HG02852 (cell line): Measurements from ENCODE around the gene HACL1.

Experiments
- ATAC-seq: cut with Tn5 transposase; IDR thresholded peaks from one replicate; pipeline ENCODE4 v1.9.1; 2021; ENCODE audit warnings: mild to moderate bottlenecking, moderate library complexity; ENCODE audit not compliant: unreplicated experiment

Gene HACL1

DNA sequence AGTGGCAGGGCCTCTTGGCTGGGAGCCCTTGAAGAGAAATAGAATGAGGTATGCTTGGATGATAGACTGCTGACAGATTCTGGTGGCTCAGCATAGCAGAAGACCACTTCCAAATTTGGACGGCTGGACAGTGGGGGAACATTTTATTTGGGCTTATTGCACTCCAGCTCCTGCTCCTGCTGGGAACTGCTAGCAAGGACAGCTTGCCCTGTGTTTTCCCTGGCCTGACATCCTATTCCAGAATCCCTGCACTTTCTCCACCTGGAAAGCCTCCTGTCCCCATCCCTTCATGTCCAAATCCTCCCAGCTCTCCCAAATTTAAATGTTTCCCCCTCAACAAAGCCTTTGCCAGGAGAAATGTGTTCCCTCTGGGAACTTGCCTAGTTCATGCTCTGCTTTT lies 70.0 kb downstream of the HACL1 start:
- no peak for ATAC-seq

DNA sequence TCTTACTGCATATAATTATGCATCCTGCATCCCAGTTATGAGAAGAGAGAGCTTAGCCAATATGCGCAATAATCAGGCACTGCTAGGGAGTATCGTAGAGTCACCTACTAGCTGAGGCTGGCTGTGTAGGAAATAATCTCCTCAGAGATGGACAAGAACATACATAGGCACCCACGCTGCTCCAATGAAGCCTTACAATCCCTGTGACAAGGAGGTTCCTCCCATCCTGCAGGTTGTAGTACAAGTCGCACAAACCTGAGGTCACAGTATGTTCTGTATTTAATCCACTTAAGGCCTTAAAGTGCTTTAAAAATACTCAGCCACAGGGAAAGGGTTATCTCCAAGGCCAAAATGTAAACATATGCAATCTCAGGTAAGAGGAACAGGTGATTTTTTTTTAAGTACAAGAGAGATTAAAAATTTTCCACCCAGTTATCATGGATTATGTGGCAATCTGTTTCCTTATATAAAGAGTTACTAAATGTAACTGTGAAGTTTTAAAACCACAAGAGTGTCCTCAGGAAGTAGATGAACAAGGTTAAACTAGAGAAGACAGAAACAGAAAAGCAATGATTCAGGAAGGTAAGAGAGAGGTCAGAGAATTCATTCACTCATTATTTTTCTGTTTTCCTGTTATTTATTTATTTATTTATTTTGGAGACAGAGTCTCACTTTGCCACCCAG lies 72.4 kb downstream of the HACL1 start:
- ATAC-seq: no peak

DNA sequence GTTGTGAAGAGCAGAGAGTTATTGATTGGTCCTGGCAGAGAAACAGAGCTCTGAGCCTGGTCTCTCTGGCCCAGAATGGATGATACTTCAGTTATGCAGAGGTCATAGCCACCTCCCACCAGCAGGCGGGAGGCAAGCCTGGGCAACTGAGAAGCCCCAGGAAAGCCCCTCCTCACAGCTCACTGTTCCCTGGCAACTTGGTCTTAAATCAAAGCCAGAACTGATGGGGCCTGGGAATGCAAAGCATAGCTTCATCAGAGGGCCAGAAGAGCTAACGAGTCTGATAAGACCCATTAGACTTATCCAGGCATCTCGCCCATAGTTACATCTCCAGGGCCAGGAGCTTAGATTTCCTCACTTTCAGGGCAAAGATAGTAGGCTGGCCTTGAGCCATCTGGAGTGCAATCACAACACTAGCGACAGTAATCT lies 74.3 kb downstream of the HACL1 start:
- ATAC-seq: no peak

DNA sequence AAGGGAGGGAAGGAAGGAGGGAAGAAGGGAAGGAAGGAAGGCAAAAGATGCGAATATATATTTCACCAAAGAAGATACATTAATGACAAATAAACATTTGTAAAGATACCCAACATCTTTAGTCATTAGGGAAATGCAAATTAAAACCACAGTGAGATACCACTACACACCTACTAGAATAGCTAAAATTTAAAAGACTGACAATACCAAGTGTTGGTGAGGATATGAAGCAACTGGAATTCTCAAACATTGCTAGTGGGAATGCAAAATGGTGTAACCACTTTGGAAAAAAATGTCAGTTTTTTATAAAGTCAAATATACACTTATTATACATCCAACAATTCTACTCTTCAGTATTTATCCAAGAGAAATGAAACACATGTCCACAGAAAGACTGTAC lies 75.6 kb downstream of the HACL1 start:
- no peak for ATAC-seq

DNA sequence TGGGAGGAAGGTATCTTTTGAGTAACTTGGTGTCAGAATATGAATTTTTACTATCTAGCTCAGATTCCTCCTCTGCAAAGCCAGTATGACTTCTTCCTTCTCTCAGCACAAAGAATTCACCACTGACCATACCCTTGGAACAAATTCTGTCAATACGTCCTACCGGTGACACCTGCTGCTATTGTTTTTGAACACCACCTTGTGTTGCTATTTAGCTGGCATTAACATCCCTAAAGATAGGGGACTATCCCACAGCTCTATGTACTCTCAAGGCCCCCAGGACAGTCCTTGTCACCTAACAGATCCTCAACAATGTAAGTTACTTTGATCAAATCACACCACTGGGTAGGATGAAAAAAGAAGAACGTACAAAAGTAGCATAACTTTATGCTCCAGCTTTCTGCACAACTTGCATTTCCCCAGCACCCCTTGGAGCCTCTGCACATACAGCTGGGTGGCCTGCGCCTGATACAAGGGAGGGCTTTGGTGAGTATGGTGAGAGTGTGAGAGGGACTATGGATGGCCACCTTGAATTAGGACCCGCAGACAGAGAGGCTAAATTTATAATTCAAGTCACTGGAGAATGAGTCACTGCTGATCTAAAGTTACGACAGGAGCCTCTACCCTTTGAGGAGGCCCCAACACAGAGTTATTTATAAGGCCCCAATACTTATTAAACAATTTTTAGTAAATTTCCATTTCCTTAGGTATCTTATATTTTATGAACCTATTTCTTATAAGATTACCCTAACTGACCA lies 77.5 kb downstream of the HACL1 start:
- no peak for ATAC-seq

DNA sequence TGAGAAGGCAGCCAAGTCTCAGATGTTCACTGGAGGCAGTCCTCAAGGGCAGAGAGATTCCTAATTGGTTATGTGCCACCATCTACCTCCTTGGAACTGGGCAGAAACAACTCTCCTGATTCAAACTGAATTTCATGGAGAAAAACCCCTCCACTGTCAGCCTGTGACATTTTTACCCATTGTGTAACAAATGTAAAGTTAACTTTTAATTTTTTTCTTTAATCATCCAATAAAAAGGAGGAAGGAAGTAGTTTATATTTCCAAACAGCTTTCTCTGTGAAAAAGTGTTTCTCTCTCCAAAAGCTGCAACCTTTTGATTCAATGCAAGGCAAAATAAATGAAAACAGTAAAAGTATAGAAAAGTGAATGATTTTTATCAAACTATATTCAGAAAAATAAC lies 79.4 kb downstream of the HACL1 start:
- no peak for ATAC-seq

DNA sequence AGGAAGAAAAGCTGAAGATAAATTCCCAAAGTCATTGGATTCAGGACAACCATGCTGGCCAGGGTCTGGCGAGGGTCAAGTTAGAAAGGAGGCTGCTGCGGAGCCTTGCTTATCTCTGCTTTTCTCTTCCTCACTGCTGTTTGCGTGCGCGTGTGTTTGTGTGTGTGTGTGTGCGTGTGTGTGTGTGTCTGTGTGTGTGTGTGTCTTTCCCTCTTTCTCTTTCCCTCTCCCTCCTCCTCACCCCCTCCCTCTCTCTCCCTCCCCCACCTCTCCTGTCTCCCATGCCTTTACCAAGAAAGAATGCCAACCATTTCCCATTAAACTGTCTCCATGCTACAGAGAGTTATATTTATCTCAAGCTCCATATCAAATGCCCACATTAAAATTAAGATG lies 79.8 kb downstream of the HACL1 start, which contains the start of gene COLQ:
Gene COLQ (minus strand): TSS at position 134 of the 393 bp plus-strand sequence. CDS start 81 bp downstream, at position 53.
- ATAC-seq: no peak

DNA sequence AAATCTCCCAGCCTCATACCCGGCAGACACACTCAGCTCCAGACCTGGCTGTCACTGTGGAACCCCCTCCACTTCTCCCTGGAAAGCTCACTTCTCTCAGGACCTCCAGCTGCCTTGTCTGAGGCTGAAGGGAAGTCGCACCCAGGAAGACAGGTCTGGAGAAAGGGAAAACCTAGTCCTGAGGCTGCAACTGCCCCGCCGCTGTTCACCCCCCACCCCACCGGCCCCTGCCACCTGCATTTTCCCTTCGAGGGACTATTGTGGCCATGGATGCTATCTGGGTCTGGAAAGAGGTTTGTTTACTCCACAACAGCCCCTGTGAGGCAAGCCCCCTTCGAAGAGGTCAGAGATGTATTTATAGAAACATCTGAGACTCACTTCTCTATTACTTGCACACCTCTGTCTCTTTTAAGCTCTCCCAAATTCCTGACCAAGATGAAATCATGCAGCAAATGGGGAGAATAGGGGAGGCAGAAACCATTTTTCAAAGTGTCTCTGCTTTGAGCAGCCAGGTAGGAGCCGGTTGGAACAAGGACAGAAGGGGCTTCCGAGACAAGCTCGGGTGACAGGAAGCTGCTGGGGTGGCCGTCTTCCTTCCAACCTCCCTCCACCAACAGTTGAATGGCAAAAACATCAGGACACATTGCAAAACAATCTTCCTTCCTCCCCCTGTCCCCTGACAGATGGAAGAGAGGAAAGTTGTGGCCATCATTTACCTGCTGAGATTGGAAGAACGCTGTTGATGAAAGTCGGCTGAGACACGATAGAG lies 80.4 kb downstream of the HACL1 start:
- ATAC-seq: no peak

DNA sequence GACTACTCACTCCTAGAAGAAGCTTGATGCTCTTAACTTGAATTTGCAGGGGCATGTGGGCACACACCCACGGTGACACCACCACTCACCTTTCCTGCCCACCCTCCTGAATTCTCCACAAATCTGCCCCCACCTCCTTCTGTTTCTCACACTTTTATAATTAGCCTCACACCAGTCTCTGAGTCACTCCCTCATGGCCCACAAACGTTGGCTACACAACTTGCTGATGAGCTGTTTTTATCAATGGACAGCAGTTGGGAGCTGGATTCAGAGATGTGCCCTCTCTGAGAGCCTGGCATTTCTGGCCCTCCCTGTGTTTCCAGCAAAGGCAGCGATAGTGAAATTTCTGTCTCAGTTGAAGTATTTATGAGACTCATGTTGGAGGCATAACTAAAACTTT lies 81.2 kb downstream of the HACL1 start:
- no peak for ATAC-seq

DNA sequence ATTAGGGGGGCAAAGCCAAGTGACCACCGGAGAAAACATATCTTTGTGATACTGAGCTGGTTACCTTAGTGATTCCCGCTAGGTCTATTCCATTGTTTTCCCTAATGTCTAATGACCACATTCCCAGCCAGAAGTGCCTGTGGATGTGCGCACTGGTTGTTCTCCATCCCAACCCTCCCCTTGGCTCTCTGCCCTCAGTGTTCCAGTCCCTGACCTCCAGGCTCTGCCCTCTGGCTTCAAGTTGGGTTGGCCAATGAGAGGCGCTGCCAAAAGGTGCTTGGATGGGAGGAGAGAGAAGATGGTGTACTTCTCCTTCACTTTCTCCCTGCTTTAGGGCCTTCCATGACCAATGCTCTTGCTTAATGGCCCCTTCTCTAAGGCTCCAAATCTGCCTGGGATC lies 82.3 kb downstream of the HACL1 start:
- no peak for ATAC-seq

DNA sequence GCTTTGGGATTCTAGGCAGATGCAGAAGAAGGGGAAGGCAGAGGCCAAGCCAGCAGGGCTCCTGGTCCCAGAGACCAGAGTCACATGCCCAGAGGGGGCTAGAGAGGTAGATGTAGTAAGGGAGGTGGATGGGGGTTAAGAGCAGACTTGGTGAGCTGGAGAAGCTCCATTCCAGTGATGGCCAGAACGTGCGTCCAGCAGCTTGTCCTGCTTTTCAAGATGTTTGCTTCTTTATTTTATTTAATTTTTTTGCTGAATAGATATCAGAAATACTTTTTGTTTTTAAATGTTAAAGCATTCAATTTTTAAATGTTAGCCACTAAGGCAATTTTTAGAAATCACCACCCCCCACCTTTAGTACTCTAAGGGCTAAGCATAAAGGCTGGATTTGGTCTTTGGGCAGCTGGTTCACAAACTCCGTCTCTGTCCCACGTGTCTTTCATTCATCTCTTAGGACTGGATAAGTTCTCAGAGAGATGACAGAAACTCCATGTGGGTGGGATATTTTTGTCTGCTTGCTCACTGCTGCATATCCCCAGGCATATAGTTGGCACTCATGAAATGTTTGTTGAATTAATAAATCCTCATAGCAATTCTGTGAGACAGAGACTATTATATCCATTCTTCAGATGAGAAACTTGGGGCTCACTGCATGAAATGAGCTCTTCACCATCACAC lies 86.6 kb downstream of the HACL1 start:
- ATAC-seq: no peak

DNA sequence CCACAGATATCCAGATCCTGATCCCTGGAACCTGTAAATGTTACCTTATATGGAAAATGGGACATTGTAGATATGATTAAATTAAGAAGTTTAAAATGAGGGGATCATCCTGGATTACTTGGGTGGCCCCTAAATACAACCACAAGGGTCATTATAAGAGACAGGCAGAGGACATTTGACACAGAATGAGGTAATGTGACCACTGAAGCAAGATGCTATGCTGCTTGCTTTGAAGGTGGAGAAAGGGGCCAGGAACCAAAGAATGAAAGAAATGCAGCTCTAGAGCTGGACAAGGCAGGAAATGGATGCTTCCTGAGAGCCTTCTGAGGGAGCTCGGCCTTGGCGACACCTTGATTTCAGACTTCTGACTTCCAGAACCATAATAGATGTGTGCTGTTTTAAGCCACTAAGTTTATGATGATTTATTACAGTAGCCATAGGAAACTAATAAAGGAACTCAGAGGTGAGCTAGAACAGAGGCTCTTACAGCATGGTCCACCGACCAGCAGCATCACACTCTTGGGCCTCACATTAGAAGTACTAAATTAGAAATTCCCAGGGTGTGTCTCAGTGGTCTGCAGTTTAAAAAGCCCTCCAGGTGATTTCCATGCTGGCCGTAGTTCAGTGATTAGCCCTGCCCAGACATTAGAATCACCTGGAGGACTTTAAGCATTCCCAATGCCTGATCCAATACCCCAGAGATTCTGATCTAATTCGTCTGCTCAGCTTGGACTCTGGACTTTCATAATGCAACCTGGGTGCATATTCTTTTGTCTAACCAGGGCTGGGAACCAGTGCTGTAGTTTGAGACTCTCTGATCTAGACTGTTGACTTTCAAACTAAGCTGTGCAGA lies 87.3 kb downstream of the HACL1 start:
- no peak for ATAC-seq

DNA sequence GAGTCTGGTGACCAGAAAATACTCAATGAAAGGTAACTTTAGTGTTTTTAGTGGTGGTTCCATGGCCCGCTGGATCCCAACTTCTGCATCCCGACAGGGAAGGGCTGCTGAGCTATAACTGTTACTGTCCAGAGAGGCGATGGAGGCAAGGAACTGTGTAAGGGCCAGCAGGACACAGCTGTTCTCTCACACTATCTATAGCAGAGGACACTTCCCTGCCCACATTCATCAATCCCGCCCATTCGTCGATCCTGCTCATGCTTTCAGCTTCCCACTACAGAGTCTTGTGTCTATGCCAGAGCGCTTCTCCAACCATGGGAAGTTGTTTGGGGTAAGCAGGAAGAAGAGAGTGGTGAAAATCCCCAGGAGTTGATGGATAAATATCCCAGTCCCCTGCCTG lies 88.3 kb downstream of the HACL1 start:
- no peak for ATAC-seq

DNA sequence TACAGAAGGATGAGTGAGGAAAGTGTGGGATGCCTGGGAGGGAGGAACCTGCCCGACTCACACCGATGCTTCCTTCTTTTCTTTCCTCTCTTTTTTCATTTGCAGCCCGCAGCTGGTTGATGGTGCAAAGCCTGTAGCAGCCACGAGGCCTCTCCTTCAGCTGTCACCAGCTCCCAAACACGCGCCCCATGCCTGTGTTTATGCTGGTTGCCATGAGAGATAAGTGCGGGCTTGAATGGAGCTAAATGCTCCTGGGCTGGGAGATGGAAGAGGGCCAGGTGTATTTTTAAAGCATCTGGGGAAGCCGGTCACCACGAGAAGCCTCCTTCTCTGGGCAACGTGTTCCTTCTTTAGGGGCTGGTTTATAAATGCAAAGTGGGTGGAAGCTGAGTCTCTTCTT lies 89.2 kb downstream of the HACL1 start:
- no peak for ATAC-seq

DNA sequence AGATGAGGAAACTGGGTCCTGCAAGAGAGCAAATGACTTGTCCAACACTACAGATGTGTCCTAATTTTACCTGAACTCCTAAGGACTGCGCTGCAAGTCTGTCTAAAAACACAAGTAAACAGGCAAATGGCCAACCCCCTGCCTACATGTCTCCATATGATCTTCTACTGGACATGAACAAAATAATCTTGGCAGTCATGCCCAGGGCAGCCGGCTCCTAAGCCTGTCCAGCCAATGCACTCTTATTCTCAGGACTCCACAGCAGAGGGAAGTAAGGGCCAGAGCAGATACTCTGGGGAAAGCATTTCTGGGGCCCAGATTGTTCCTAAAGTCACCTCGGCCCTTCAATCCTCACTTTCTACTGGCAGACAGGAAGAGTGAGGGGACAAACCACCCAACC lies 90.2 kb downstream of the HACL1 start:
- no peak for ATAC-seq
